ENCODE data around the gene S100A3. TPM values are rescaled to one million over a fixed set of nuclear protein-coding genes. Genes with fewer than 3 reads are reported as not detected.
"Not testable (repeated sequence)": the region's sequence is repeated elsewhere in the genome, so short reads cannot be mapped to it uniquely, and the experiment has no call there.

S100A3 gene
- total RNA-seq, 1 experiment from 2014 or later, result 12.0 TPM

DNA sequence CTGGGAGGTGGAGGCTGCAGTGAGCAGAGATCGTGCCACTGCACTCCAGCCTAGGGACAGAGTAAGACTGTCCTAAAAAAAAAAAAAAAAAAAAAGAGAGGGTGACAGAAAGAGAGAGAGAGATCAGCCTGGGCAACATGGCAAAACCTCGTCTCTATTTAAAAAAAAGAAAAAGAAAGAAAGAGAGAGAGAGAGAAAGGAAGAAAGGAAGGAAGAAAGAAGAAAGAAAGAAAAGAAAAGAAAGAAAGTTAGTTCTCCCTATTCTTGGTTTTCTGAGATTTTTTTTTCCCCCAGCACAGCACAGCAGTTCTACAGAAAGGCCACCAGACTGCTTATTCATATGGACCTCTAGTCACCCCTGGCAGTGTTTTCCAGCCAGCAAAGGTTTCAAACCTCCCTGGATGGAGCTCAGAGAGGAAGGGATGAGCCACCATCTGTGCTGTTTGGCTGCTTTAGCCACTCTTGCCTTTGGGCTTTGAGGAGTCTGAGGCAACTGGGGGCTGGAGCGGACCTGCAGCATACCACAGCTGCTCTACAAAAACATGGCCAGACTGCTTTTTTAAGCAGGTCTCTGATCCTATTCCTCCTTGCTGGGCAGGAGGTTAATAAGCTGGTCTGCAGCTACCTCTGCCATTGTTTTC is 23.9 kb downstream of the S100A3 start:
- ATAC-seq (0 out of 2 replicates have a peak, but pooled peaks have one; percentile 28), DNase-seq (ENCODE audit: low read depth, low spot score) (no peak)

DNA sequence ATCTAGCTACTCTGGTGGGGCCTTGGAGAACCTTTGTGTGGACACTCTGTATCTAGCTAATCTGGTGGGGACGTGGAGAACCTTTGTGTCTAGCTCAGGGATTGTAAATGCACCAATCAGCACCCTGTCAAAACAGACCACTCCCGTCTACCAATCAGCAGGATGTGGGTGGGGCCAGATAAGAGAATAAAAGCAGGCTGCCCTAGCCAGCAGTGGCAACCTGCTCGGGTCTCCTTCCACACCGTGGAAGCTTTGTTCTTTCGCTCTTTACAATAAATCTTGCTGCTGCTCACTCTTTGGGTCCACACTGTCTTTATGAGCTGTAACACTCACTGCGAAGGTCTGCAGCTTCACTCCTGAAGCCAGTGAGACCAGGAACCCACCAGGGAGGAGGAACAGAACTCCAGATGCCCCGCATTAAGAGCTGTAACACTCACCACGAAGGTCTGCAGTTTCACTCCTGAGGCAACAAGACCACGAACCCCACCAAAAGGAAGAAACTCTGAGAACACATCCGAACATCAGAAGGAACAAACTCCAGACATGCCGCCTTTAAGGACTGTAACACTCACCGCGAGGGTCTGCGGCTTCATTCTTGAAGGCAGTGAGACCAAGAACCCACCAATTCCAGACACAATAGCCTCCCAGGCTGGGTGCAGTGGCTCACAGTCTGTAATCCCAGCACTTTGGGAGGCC is 26.6 kb downstream of the S100A3 start:
- ChIA-PET CTCF (interaction anchor here (1.4 kb wide), 1 partner anchor 12 kb away, joined by 3 read pairs; no protein-coding TSS in a partner anchor), POLR2A (interaction anchor here (1.1 kb wide), 1 partner anchor 106 kb away, joined by 3 read pairs; the partner anchor contains the start of gene S100A1)
- H3K27me3 ChIP-seq (ENCODE audit: control insufficient read depth, insufficient read depth, low read length); H3K36me3 ChIP-seq (ENCODE audit: control insufficient read depth, insufficient read depth, low read length); H3K4me3 ChIP-seq (ENCODE audit: low read depth in 2 of 2, low read length in 2 of 2); ATAC-seq; intact Hi-C loops (cut with micrococcal nuclease; ENCODE audit: unreplicated experiment); in situ Hi-C loops (cut with HindIII; ENCODE audit: low pct_unique_long_range_greater_than_20kb, low sequenced_read_pairs); H3K27ac ChIP-seq (ENCODE audit: low read length); H3K9me3 ChIP-seq (ENCODE audit: control insufficient read depth, insufficient read depth, low read depth, low read length); H3K4me1 ChIP-seq (ENCODE audit: control insufficient read depth, insufficient read depth, low read length); DNase-seq (ENCODE audit: low read depth, low spot score); BruUV-seq (replicated peaks): not testable (repeated sequence)

More for the DNA sequence above, 23.9 kb downstream of the S100A3 start:
- H3K27me3 ChIP-seq (ENCODE audit: control insufficient read depth, insufficient read depth, low read length), result no peaks in the 10 kb centered on the region
- no peaks in the 10 kb centered on the region for H3K36me3 ChIP-seq (ENCODE audit: control insufficient read depth, insufficient read depth, low read length)
- no peaks in the 10 kb centered on the region for H3K9me3 ChIP-seq (ENCODE audit: control insufficient read depth, insufficient read depth, low read depth, low read length)
- POLR2A ChIA-PET, result interaction anchor here (0.6 to 0.8 kb wide), 2 partner anchors 11 to 28 kb away, joined by 3 read pairs; partner anchors contain the start of gene S100A6
- intact Hi-C loops (cut with micrococcal nuclease; ENCODE audit: unreplicated experiment) (no loop called here), in situ Hi-C loops (cut with HindIII; ENCODE audit: low pct_unique_long_range_greater_than_20kb, low sequenced_read_pairs) (no loop called here)
- BruUV-seq (replicated peaks), result no TSS peak
- TF ChIP-seq SIN3A (IDR thresholded peaks at IDR 0.05; ENCODE audit: borderline replicate concordance, insufficient read depth, low read depth, low read length) (no peak), POLR2AphosphoS5 (IDR thresholded peaks at IDR 0.05; ENCODE audit: low read depth, low read length) (no peak), TCF7L2 (IDR thresholded peaks at IDR 0.05; ENCODE audit: low read depth, low read length) (no peak)
- TF ChIP-seq, protein P1, sequence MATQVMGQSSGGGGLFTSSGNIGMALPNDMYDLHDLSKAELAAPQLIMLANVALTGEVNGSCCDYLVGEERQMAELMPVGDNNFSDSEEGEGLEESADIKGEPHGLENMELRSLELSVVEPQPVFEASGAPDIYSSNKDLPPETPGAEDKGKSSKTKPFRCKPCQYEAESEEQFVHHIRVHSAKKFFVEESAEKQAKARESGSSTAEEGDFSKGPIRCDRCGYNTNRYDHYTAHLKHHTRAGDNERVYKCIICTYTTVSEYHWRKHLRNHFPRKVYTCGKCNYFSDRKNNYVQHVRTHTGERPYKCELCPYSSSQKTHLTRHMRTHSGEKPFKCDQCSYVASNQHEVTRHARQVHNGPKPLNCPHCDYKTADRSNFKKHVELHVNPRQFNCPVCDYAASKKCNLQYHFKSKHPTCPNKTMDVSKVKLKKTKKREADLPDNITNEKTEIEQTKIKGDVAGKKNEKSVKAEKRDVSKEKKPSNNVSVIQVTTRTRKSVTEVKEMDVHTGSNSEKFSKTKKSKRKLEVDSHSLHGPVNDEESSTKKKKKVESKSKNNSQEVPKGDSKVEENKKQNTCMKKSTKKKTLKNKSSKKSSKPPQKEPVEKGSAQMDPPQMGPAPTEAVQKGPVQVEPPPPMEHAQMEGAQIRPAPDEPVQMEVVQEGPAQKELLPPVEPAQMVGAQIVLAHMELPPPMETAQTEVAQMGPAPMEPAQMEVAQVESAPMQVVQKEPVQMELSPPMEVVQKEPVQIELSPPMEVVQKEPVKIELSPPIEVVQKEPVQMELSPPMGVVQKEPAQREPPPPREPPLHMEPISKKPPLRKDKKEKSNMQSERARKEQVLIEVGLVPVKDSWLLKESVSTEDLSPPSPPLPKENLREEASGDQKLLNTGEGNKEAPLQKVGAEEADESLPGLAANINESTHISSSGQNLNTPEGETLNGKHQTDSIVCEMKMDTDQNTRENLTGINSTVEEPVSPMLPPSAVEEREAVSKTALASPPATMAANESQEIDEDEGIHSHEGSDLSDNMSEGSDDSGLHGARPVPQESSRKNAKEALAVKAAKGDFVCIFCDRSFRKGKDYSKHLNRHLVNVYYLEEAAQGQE (IDR thresholded peaks at IDR 0.05; ENCODE audit: insufficient read depth in 1 of 2, low read depth in 2 of 2, low read length in 1 of 2), result no peak
- TF ChIP-seq, protein P2, sequence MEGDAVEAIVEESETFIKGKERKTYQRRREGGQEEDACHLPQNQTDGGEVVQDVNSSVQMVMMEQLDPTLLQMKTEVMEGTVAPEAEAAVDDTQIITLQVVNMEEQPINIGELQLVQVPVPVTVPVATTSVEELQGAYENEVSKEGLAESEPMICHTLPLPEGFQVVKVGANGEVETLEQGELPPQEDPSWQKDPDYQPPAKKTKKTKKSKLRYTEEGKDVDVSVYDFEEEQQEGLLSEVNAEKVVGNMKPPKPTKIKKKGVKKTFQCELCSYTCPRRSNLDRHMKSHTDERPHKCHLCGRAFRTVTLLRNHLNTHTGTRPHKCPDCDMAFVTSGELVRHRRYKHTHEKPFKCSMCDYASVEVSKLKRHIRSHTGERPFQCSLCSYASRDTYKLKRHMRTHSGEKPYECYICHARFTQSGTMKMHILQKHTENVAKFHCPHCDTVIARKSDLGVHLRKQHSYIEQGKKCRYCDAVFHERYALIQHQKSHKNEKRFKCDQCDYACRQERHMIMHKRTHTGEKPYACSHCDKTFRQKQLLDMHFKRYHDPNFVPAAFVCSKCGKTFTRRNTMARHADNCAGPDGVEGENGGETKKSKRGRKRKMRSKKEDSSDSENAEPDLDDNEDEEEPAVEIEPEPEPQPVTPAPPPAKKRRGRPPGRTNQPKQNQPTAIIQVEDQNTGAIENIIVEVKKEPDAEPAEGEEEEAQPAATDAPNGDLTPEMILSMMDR (IDR thresholded peaks at IDR 0.05), result no peak
- H3K4me1 ChIP-seq (ENCODE audit: control insufficient read depth, insufficient read depth, low read length), result peaks cover 7% of the 10 kb centered on the region; the same call in 1 of the 2 replicates
- peak overlapping the region; percentile 62 for H3K27ac ChIP-seq (ENCODE audit: low read length)
- H3K4me3 ChIP-seq (ENCODE audit: low read depth in 2 of 2, low read length in 2 of 2), result no peak overlapping the region
- CTCF ChIA-PET, result interaction anchor here (0.5 to 1.1 kb wide), 4 partner anchors 8 to 414 kb away, joined by 3 to 5 read pairs (median 3); no protein-coding TSS in a partner anchor

DNA sequence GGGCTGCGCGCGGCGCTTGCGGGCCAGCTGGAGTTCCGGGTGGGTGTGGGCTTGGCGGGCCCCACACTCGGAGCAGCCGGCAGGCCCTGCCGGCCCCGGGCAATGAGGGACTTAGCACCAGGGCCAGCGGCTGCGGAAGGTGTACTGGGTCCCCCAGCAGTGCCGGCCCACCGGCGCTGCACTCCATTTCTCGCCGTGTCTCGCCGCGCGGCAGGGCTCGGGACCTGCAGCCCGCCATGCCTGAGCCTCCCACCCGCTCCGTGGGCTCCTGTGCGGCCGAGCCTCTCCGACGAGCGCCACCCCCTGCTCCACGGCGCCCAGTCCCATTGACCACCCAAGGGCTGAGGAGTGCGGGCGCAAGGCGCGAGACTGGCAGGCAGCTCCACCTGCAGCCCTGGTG is 27.2 kb downstream of the S100A3 start:
- H3K27me3 ChIP-seq (ENCODE audit: control insufficient read depth, insufficient read depth, low read length); in situ Hi-C loops (cut with HindIII; ENCODE audit: low pct_unique_long_range_greater_than_20kb, low sequenced_read_pairs); H3K9me3 ChIP-seq (ENCODE audit: control insufficient read depth, insufficient read depth, low read depth, low read length); intact Hi-C loops (cut with micrococcal nuclease; ENCODE audit: unreplicated experiment); ATAC-seq; H3K4me1 ChIP-seq (ENCODE audit: control insufficient read depth, insufficient read depth, low read length); H3K36me3 ChIP-seq (ENCODE audit: control insufficient read depth, insufficient read depth, low read length); H3K27ac ChIP-seq (ENCODE audit: low read length); BruUV-seq (replicated peaks); H3K4me3 ChIP-seq (ENCODE audit: low read depth in 2 of 2, low read length in 2 of 2); DNase-seq (ENCODE audit: low read depth, low spot score): not testable (repeated sequence)
- ChIA-PET POLR2A (interaction anchor here (0.5 to 1.1 kb wide), 2 partner anchors 8 to 107 kb away, joined by 3 read pairs; partner anchors contain the start of gene S100A1), CTCF (interaction anchor here (1.4 to 1.8 kb wide), 2 partner anchors 11 kb away, joined by 3 to 10 read pairs; no protein-coding TSS in a partner anchor)
